Duodenal mucosa (tissue), 2 donors: ENCODE data around the gene S1PR1.

Experiments
- H3K27ac ChIP-seq: one replicate; pipeline ENCODE4 v1.7.0; 2013; ENCODE audit warnings: low read depth, low read length
- H3K27me3 ChIP-seq, 2 donors: one replicate each; pipeline ENCODE4 v1.7.0; 2013; ENCODE audit warnings: low read length in 2 of 2, control low read depth in 1 of 2; ENCODE audit not compliant: insufficient read depth in 2 of 2, control insufficient read depth in 1 of 2
- H3K36me3 ChIP-seq, 2 donors: one replicate each; pipeline ENCODE4 v1.7.0; 2013; ENCODE audit warnings: low read length in 2 of 2, control low read depth in 1 of 2; ENCODE audit not compliant: insufficient read depth in 2 of 2, control insufficient read depth in 1 of 2
- H3K4me1 ChIP-seq, 2 donors: one replicate each; pipeline ENCODE4 v1.7.0; 2013; ENCODE audit warnings: low read length in 2 of 2, control low read depth in 1 of 2; ENCODE audit not compliant: insufficient read depth in 2 of 2, control insufficient read depth in 1 of 2
- H3K4me3 ChIP-seq, 2 donors: one replicate each; pipeline ENCODE4 v1.7.0; 2013; ENCODE audit warnings: low read length in 2 of 2, low read depth in 1 of 2
- H3K9ac ChIP-seq, 2 donors: one replicate each; pipeline ENCODE4 v1.7.0; 2013; ENCODE audit warnings: low read length in 2 of 2, low read depth in 1 of 2
- H3K9me3 ChIP-seq, 2 donors: one replicate each; pipeline ENCODE4 v1.7.0; 2013; ENCODE audit warnings: low read length in 2 of 2, control low read depth in 1 of 2; ENCODE audit not compliant: control insufficient read depth in 1 of 2

The S1PR1 gene

GRCh38 chr1:101243751-101244150 is 6.9 kb downstream of the S1PR1 start:
- Histone ChIP-seq H3K9ac (no peak overlapping the region), H3K27ac (no peak overlapping the region), H3K4me3 (no peak overlapping the region), H3K9me3 (no peaks in the 10 kb centered on the region), H3K4me1 (no peaks in the 10 kb centered on the region), H3K36me3 (no peaks in the 10 kb centered on the region), H3K27me3 (peaks cover 0 to 7% of the 10 kb centered on the region in 2 donors)

GRCh38 chr1:101244842-101245241 is 8.0 kb downstream of the S1PR1 start:
- Histone ChIP-seq H3K4me3 (no peak overlapping the region), H3K27me3 (peaks cover 0 to 7% of the 10 kb centered on the region in 2 donors), H3K9me3 (no peaks in the 10 kb centered on the region), H3K9ac (no peak overlapping the region), H3K27ac (no peak overlapping the region), H3K36me3 (no peaks in the 10 kb centered on the region), H3K4me1 (no peaks in the 10 kb centered on the region)

GRCh38 chr1:101245246-101245927 is 8.6 kb downstream of the S1PR1 start:
- Histone ChIP-seq H3K4me1 (no peaks in the 10 kb centered on the region), H3K9ac (no peak overlapping the region), H3K27ac (no peak overlapping the region), H3K9me3 (no peaks in the 10 kb centered on the region), H3K36me3 (no peaks in the 10 kb centered on the region), H3K27me3 (peaks cover 0 to 7% of the 10 kb centered on the region in 2 donors), H3K4me3 (no peak overlapping the region)

GRCh38 chr1:101247404-101248287 is 10.8 kb downstream of the S1PR1 start:
- H3K36me3 ChIP-seq = no peaks in the 10 kb centered on the region
- no peak overlapping the region for H3K27ac ChIP-seq
- peaks cover 0 to 4% of the 10 kb centered on the region in 2 donors for H3K27me3 ChIP-seq
- no peaks in the 10 kb centered on the region for H3K4me1 ChIP-seq
- H3K9me3 ChIP-seq = no peaks in the 10 kb centered on the region
- no peak overlapping the region for H3K9ac ChIP-seq
- no peak overlapping the region for H3K4me3 ChIP-seq

- Histone ChIP-seq H3K9ac (no peak overlapping the region), H3K27ac (no peak overlapping the region), H3K9me3 (no peaks in the 10 kb centered on the region), H3K4me1 (no peaks in the 10 kb centered on the region), H3K36me3 (no peaks in the 10 kb centered on the region), H3K4me3 (no peak overlapping the region), H3K27me3 (no peaks in the 10 kb centered on the region)
Measured at GRCh38 chr1:101250222-101250621, 13.4 kb downstream of the S1PR1 start.

- H3K9me3 ChIP-seq = no peaks in the 10 kb centered on the region
- H3K27me3 ChIP-seq = no peaks in the 10 kb centered on the region
- H3K4me1 ChIP-seq = no peaks in the 10 kb centered on the region
- no peaks in the 10 kb centered on the region for H3K36me3 ChIP-seq
- no peak overlapping the region for H3K27ac ChIP-seq
- H3K9ac ChIP-seq = no peak overlapping the region
- H3K4me3 ChIP-seq = no peak overlapping the region
Measured at GRCh38 chr1:101250656-101251272, 13.9 kb downstream of the S1PR1 start.

GRCh38 chr1:101251504-101251903 is 14.7 kb downstream of the S1PR1 start:
- H3K9me3 ChIP-seq = no peaks in the 10 kb centered on the region
- H3K27ac ChIP-seq = no peak overlapping the region
- no peaks in the 10 kb centered on the region for H3K4me1 ChIP-seq
- H3K36me3 ChIP-seq = no peaks in the 10 kb centered on the region
- H3K27me3 ChIP-seq = no peaks in the 10 kb centered on the region
- no peak overlapping the region for H3K9ac ChIP-seq
- no peak overlapping the region for H3K4me3 ChIP-seq

- H3K9me3 ChIP-seq = no peaks in the 10 kb centered on the region
- no peak overlapping the region for H3K27ac ChIP-seq
- H3K4me1 ChIP-seq = peaks cover 5 to 7% of the 10 kb centered on the region in 2 donors
- no peaks in the 10 kb centered on the region for H3K36me3 ChIP-seq
- H3K4me3 ChIP-seq = no peak overlapping the region
- H3K27me3 ChIP-seq = no peaks in the 10 kb centered on the region
- no peak overlapping the region for H3K9ac ChIP-seq
Measured at GRCh38 chr1:101253976-101254674, 17.3 kb downstream of the S1PR1 start.

GRCh38 chr1:101257500-101258325 is 20.9 kb downstream of the S1PR1 start:
- no peak overlapping the region for H3K27ac ChIP-seq
- no peaks in the 10 kb centered on the region for H3K36me3 ChIP-seq
- no peak overlapping the region for H3K9ac ChIP-seq
- no peaks in the 10 kb centered on the region for H3K9me3 ChIP-seq
- no peak overlapping the region for H3K4me3 ChIP-seq
- H3K4me1 ChIP-seq = peaks cover 5 to 16% of the 10 kb centered on the region in 2 donors
- no peaks in the 10 kb centered on the region for H3K27me3 ChIP-seq
